SIG-M5 treated with dmso at 0.1 percent for 504 hours (cell line): Measurements from ENCODE around the gene CDCA7L.
"Not testable (repeated sequence)": the region's sequence is repeated elsewhere in the genome, so short reads cannot be mapped to it uniquely, and the experiment has no call there.

ENCODE experiments used
- DNase-seq: peaks from one replicate; lab custom pipeline; 2025; ENCODE audit not compliant: unreplicated experiment; lab: John Stamatoyannopoulos, UW

The CDCA7L gene

GRCh38 chr7:21911341-21911875 lies 34.3 kb downstream of the CDCA7L start:
- no peak for DNase-seq

GRCh38 chr7:21910253-21910652 lies 35.4 kb downstream of the CDCA7L start:
- DNase-seq, result no peak

GRCh38 chr7:21908746-21909145 lies 37.0 kb downstream of the CDCA7L start:
- DNase-seq, result no peak

GRCh38 chr7:21903020-21903786 lies 42.5 kb downstream of the CDCA7L start:
- DNase-seq, result no peak

GRCh38 chr7:21902240-21902639 lies 43.5 kb downstream of the CDCA7L start:
- DNase-seq, result no peak

DNA sequence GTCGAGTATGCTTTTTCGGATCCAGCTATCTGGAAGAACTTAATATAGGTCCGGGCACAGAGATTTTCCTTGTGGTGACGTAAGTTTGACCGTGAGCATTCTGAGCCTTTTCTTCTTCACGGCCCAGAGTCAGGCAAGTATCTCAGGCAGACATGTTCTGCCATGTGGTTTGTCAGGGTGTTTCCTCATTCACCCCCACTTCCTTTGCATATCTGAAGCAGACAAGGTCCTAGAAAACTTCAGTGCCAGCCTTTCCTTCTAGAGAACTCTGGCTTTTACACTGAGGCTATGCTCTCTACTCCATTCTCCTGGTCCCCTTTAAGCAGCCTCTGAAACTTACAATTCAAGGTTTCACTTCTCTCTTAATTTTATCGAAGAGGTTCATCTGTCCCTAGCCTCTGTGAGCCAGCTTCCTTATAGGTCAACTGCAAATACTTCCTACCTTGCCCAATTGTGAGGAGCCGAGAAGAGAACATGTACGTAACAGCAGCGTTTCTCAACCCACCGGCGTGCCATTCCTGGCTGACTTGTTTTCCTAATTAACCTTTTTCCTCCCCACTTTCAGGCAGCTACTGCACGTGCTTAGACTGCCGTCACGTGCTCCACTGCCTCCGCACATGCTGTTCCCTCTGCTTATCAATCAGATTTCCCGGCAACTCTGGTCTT lies 47.3 kb downstream of the CDCA7L start:
- no peak for DNase-seq

DNA sequence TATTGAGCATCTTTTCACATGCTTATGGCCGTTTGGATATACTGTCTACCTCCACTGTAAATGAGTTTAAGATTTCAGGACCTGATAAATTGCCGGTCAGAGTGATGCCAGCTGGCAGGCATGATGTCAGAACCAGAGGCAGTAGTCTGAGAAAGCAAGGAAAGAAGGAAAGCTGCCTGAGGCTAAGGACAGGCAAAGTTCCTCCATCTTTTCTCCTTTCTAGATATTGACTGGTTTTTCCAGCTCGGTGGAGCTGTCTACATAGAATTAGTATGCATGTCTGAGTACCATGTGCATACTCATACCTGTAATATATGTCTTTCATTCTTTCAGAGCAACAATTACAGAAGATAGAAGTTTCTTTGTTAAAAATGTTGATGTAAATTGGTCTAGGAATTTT lies 52.3 kb downstream of the CDCA7L start:
- DNase-seq, result no peak

DNA sequence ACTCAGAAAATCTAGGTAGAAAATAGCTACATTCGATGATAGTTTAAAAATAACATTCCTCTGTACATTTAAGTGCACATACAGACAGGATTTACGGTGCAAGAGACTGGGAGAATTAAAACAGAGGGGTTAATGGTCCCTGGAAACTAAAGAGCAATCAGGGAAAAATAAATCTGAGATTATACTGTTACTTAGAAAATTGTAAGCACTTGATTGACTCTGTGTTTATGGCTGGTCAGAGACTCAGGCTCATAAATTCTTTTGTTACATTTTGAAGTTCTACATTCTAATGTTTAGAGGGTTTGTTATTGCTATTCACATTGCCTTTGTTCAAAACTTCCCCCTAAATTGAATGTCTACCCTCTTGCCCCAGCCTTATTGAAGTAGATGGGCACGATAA lies 54.4 kb downstream of the CDCA7L start:
- no peak for DNase-seq

- no peak for DNase-seq
Measured at GRCh38 chr7:21887779-21888178, 57.9 kb downstream of the CDCA7L start.

- no peak for DNase-seq
Measured at GRCh38 chr7:21887353-21887752, 58.3 kb downstream of the CDCA7L start.

GRCh38 chr7:21886396-21886795 lies 59.3 kb downstream of the CDCA7L start:
- DNase-seq, result no peak

GRCh38 chr7:21884496-21884895 lies 61.2 kb downstream of the CDCA7L start:
- DNase-seq, result no peak

DNA sequence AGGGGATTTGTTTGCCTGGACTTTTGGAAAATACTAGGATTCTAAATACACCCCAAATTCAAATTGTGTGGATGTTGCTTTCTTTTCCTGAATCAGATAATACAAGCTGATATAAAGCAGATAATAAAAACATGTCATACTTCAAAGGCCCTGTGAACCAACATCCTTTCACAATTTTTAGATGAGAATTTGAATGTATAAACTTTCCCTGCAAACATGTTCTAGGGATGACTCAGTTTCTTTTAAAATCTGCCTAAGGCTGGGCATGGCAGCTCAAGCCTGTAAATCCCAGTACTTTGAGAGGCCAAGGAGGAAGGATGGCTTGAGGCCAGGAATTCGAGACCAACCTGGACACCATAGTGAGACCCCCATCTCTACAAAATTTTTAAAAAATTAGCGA lies 62.2 kb downstream of the CDCA7L start:
- not testable (repeated sequence) for DNase-seq

DNA sequence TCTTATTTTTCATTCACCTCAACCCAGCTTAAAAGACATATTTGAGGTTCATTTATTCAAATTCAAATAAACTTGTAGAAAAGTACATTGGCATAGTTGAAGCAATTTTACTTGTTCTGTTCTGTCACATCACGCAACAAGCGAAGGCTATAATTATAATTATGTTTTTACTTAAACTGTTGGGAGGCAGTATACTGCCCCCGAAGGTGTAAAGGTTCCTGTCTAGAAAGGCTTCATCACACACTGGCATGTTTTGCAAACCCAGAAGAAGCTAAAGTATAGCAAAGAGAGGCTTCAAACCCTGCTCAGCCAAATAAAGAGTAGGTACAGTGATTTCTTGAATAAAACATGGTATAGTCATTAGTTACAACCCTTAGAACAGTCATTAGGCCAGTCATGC lies 62.6 kb downstream of the CDCA7L start:
- no peak for DNase-seq

GRCh38 chr7:21869785-21870402 lies 75.8 kb downstream of the CDCA7L start:
- DNase-seq, result no peak

DNA sequence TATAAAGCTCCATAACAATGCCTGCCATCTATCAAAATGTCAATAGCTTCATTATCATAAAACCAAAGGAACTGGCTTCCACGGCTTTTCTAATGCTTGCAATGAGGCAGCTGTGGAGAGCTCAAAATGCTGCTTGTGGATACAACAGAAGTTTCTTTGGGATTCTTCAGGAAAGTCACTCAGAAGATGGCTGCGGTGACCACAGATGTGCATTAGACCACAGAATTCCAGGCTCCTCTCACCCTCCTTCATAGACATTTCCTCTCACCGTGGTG lies 77.2 kb downstream of the CDCA7L start:
- no peak for DNase-seq

DNA sequence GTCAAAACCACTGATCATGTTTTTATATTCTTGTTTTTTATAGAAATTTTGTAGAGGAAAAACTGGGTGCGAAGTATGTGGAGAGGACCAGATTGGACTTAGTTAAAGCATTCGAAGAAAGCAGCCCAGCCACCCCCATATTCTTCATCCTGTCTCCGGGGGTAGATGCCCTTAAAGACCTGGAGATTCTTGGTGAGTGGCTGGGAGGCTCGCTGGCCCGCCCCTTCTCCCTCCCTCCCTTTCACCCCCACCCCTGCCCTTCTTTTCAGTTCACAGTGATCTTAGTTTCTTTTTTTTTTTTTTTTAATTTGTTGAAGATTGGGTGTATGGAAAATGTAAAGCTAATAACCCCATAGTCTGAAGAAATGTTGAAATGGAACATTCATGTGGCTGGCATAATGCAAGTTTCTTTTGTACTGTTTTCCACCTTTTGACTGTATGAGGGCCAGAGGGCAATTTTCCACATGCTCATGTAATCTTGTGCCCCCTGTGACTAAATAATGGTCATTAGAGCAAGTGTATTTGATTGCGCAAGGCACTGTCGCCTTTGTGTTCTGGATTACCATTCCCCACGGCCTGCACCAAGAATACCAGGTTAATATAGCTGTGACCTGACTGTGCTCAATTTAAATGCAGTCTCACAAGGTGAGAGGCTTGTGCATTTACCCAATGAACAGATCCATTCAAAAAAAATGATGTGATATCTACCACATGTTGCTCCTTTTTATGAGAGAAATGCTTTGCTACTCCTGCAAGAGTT lies 77.7 kb downstream of the CDCA7L start:
- no peak for DNase-seq

DNA sequence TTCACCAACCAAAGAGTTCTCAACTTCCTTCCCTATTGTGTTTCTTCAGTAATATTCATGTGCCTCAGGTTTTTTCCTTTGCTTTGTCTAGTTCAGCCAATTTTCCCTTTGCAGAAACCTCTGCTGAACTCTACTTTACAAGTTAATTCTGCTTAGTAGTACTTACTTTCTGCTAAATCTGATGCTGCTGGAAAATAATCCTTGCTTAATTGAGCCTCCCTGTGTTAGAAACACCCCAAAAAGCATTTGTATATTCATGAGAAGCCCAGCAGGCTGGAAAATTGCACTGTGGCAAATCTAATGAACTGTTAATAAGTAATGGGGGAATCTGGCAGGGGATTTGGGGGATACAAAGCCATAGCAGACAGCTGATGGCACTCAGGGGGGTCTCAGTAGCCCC lies 78.5 kb downstream of the CDCA7L start:
- DNase-seq, result no peak

DNA sequence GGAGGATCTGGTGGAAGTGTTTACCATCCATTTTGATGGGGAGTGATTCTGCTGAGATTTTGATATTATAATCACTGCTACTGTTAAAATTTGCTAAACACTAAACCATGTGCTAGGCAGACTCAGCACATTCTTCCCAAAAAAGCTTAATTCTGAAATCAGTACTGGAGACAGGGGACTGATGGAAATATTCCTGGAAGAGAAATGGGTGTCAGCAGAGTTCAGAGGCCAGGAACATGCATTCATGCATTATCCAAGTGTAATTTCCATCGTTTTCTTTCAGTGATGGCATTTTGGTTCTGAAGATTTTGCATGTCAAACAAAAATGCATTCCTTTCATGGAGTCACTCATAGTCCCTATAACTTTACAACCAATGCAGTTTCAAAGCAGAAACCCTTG lies 79.0 kb downstream of the CDCA7L start:
- no peak for DNase-seq

GRCh38 chr7:21865631-21866204 lies 80.0 kb downstream of the CDCA7L start:
- DNase-seq, result not testable (repeated sequence)

DNA sequence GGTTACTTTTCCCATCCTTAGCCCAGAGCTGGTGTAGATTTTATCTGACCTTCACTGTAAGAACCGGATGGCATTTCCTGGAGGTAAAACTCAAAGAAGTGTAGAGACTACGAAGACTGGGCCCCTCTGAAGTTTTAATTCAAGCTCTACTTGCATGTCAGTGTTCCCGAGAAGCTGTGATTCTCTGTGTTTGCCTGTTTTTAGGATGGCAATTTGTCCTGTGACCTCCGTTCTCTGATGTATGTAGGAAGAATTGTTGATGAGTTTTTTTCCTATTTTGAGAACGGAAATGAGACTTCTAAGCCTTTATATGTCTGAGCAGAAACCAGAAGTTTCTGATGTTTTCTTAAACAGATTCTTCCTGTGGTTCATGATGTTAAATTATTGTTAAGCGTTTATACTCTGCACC lies 94.1 kb downstream of the CDCA7L start:
- no peak for DNase-seq
